GM12864 (cell line): ENCODE measurements around the gene RBCK1.
"Not testable (repeated sequence)": the region's sequence is repeated elsewhere in the genome, so short reads cannot be mapped to it uniquely, and the experiment has no call there.

Experiments
- DNase-seq: peaks from one replicate; pipeline ENCODE4 v3.0.0-alpha.2; 2011; ENCODE audit warnings: low read depth
- H3K4me3 ChIP-seq: 2 replicates; pipeline ENCODE4 v1.5.1; 2011; ENCODE audit warnings: mild to moderate bottlenecking, low read depth, low read length, control low read depth
- TF ChIP-seq, protein P1 (sequence below): IDR thresholded peaks from 2 replicates; pipeline ENCODE4 v1.5.1; 2011; ENCODE audit warnings: low read depth, mild to moderate bottlenecking, moderate library complexity, low read length, control low read depth, inconsistent platforms; ENCODE audit errors: missing control alignments

Gene RBCK1

DNA sequence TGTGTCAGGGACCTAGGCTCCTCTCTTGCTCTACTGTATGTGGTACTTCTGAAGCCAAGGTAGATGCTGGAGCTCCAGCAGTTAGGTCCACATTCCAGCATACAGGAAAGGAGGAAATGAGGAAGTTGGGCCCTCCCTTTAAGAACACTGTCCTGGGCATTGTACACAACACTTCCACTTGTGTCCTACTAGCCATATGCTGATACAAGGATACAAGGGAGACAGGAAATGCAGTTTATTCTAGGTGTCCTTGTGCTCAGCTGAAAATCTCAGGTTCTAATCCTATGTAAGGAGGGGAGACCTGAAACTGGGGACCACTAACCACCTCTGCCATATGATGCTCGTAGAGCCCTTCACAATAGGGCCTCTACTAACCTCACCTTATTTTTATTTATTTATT lies 23.4 kb upstream of the RBCK1 start:
- TF ChIP-seq, protein P1, sequence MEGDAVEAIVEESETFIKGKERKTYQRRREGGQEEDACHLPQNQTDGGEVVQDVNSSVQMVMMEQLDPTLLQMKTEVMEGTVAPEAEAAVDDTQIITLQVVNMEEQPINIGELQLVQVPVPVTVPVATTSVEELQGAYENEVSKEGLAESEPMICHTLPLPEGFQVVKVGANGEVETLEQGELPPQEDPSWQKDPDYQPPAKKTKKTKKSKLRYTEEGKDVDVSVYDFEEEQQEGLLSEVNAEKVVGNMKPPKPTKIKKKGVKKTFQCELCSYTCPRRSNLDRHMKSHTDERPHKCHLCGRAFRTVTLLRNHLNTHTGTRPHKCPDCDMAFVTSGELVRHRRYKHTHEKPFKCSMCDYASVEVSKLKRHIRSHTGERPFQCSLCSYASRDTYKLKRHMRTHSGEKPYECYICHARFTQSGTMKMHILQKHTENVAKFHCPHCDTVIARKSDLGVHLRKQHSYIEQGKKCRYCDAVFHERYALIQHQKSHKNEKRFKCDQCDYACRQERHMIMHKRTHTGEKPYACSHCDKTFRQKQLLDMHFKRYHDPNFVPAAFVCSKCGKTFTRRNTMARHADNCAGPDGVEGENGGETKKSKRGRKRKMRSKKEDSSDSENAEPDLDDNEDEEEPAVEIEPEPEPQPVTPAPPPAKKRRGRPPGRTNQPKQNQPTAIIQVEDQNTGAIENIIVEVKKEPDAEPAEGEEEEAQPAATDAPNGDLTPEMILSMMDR: no peak
- no peak overlapping the region for H3K4me3 ChIP-seq
- DNase-seq: no peak

GRCh38 chr20:385448-385847 lies 22.7 kb upstream of the RBCK1 start:
- TF ChIP-seq, protein P1: no peak
- DNase-seq: no peak

GRCh38 chr20:386634-387033 lies 21.5 kb upstream of the RBCK1 start:
- not testable (repeated sequence) for DNase-seq, H3K4me3 ChIP-seq

More at GRCh38 chr20:385448-385847, 22.7 kb upstream of the RBCK1 start:
- H3K4me3 ChIP-seq: no peak overlapping the region

DNA sequence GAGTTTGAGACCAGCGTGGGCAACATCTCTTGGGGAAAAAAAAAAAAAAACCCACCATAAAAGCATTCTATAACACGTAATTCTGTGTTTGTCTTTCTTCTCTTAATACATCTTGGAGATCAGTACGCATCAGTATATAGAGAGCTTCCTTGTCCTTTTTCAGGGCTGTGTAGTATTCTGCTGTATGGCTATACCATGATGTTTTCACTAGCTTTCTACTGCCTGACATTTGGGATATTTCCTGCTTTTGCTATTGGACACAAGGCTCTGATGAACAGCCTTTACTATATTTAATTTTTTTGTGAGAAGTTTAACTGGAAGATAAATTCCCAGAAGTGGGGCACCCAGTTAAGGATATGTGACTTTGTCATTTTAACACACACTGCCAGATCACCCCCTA lies 20.6 kb upstream of the RBCK1 start:
- TF ChIP-seq, protein P1: no peak
- DNase-seq: no peak
- H3K4me3 ChIP-seq: no peak overlapping the region

GRCh38 chr20:388034-388994 lies 19.8 kb upstream of the RBCK1 start:
- no peak overlapping the region for H3K4me3 ChIP-seq
- TF ChIP-seq, protein P1: no peak

GRCh38 chr20:389220-389619 lies 18.9 kb upstream of the RBCK1 start:
- TF ChIP-seq, protein P1: no peak
- DNase-seq: no peak

More at GRCh38 chr20:388034-388994, 19.8 kb upstream of the RBCK1 start:
- DNase-seq: no peak

GRCh38 chr20:391041-391711 lies 16.9 kb upstream of the RBCK1 start:
- TF ChIP-seq, protein P1: no peak
- no peak overlapping the region for H3K4me3 ChIP-seq
- no peak for DNase-seq

More at GRCh38 chr20:389220-389619, 18.9 kb upstream of the RBCK1 start:
- no peak overlapping the region for H3K4me3 ChIP-seq

GRCh38 chr20:393296-393695 lies 14.8 kb upstream of the RBCK1 start:
- H3K4me3 ChIP-seq, DNase-seq: not testable (repeated sequence)
